GM21786 (cell line): ENCODE data around the gene USP6.
A peak's percentile ranks its signal among the peaks of the same experiment; 100 is the strongest.
"Not testable (repeated sequence)": the region's sequence is repeated elsewhere in the genome, so short reads cannot be mapped to it uniquely, and the experiment has no call there.

Experiments
- ATAC-seq: cut with Tn5 transposase; IDR thresholded peaks from one replicate; pipeline ENCODE4 v1.9.1; 2021; ENCODE audit not compliant: unreplicated experiment

USP6 gene

DNA sequence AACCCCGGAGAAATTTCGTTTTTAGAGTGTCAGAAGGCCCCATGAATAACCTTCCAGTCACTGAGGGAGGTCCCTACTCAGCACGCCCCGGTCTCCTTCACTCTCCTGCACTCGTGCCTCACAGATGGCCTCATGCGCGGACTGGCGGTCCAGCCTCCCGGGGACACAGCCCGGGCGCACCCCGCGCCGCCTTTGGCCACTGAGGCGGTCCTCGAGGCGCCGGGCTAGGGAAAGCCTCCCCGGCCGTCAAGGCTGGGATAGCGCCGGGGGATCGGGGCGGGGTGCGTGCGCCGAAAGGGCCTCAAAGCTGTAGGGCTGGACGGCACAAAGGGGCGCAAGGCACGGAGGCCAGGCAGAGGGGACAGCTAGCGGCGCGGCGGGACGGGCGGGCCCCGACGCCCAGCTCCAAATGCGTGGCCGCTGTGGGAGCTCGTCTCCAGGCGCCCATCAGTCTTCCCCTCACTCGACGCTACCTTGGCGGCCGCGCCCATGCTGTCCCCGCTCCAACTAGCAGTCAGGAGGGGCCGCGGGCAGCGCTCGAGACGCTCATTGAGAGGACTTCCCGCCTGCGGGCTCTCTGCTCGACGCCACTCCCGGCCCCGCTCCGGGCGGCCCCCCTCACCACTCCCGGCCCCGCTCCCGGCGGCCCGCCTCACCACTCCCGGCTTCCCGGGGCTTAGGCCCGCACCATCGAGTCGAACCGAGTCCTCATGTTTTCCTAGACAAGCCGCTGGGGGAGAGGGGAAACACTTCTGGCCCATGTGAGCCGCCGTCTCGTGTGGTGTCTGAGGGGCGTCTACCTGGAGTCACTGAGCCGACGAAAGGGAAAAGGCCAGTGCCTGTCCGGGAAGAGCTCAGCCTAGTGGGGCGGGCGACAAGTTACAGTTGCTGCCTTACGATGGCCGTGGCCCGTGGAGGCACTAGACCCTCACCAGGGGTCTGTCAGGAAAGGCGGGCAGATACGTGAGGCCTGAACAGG is at the start of gene USP6:
TSS of gene USP6 (plus strand) at position 360 of the 979 bp plus-strand sequence. CDS start 14,336 bp downstream, outside the sequence.
- no peak for ATAC-seq

- ATAC-seq: no peak
These were observed 47.6 kb upstream of the USP6 start for GRCh38 chr17:5068236-5068635.

DNA sequence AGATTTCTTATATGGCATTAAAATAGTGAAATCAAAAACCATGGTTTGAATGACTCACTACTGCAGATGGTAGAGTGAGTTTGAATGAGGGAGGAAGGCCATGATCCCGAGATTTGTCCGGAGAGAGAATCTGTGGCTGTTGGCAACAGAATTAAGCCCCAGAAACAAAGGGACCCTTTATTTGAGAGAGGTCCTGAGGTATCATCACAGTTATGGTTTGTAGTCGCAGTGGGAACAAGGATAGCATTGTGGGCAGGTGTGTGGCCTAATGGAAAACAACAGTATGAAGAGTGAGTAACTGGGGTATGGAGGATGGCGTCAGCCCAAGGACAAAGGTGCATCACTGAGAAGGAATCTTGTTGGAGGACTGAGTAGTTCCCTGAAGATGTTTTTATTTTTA is 46.1 kb upstream of the USP6 start:
- no peak for ATAC-seq

DNA sequence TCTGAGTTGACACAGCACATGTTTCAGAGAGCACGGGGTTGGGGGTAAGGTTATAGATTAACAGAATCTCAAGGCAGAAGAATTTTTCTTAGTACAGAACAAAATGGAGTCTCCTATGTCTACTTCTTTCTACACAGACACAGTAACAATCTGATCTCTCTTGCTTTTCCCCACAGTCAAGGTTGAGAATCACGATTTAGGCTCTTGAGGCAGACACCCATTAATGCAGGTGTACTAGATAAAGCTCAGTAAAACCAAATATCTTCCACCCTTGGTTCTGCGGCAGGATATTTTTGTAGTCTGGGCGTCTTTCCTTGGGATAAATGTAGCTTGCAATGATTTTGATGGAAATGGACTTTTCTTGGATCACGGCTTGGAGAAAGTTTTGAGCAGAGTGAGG is 40.4 kb upstream of the USP6 start:
- ATAC-seq: not testable (repeated sequence)

DNA sequence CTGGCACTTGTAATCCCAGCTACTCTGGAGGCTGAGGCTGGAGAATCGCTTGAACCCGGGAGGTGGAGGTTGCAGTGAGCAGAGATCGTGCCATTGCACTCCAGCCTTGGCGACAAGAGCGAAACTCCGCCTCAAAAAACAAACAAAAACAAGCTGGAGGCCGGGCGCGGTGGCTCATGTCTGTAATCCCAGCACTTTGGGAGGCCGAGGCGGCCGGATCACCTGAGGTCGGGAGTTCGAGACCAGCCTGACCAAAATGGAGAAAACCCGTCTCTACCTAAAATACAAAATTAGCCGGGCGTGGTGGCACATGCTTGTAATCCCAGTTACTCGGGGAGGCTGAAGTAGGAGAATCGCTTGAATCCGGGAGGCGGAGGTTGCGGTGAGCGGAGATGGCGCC is 38.6 kb upstream of the USP6 start:
- ATAC-seq: not testable (repeated sequence)

- no peak for ATAC-seq
These were observed 38.1 kb upstream of the USP6 start for GRCh38 chr17:5077781-5078105.

GRCh38 chr17:5078106-5079028 is 37.5 kb upstream of the USP6 start, which contains the start of gene ZFP3:
ZFP3 (plus strand) TSS chr17:5078467; CDS start chr17:5091505, 13,038 bp downstream.
- ATAC-seq: peak; percentile 79

GRCh38 chr17:5080591-5080990 is 35.2 kb upstream of the USP6 start:
- ATAC-seq: no peak

- no peak for ATAC-seq
These were observed 23.4 kb upstream of the USP6 start for GRCh38 chr17:5092218-5093010.

- no peak for ATAC-seq
These were observed 19.1 kb upstream of the USP6 start for GRCh38 chr17:5096731-5097100.

GRCh38 chr17:5097101-5097834 is 18.6 kb upstream of the USP6 start:
- ATAC-seq: no peak

GRCh38 chr17:5099271-5099670 is 16.6 kb upstream of the USP6 start:
- ATAC-seq: no peak

DNA sequence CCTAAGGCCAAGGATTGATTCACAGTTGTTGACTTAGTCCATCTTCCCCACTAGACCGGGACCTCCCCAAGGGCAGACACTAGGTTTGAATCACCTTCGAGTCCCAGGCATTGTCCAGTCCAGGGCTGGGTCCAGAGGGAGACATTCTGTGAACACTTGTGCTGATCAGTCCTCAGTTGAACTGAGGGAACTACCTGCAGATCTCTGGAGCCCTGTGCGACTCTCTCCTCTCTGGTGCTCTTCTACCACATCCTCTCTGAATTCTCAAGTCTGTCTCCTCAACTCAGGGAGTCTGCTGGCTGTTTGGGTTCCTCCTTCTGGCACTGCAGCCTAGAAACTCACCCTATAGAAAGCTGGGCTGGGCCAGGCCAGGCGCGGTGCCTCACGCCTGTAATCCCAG is 15.0 kb upstream of the USP6 start:
- ATAC-seq: no peak

GRCh38 chr17:5110816-5111215 is 5.0 kb upstream of the USP6 start:
- ATAC-seq: no peak

DNA sequence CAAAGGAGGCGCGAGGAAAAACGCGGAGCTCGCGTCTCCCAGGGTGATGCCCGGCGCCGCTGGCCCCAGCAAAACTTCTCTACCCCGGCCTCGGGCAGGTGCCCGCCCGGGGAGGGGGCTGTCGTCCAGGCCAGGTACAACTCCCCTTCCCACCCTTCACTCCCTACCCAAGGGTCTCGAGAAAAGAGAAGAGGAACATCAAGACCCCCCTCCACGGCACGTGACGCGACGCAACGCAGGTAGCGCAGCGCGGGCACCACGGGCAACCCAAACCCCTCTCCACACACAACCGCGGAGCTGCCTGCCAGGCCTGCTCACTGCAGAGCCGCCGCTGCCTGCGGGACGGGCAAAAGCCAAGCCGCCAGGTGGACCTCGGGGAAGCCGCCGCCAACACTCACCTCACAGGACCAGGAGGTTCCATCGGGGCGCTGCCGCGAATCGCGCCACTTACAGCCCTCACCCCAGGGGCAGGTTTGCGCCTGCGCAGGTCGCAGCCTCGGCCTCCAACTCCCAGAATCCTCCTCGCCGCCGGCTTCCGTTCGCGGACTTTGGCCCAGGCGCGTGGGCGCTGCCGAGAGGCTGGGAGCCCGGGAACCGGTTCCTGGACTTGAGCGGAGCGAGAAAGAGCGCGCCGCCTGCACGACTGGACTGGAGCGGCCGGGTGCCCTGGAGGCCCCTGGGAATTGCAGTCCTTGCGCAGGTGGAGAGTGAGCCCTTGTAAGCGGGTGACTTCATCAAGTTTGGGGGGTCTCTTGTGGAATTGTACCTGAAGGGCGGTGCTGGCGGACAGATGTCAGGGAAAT is 4.2 kb upstream of the USP6 start, which contains the start of gene ZNF232:
TSS of gene ZNF232 (minus strand) at position 477 of the 803 bp plus-strand sequence. CDS start at position 421, 56 bp downstream.
- ATAC-seq: peak; percentile 77

GRCh38 chr17:5118219-5118618 is 2.4 kb downstream of the USP6 start:
- no peak for ATAC-seq

GRCh38 chr17:5120036-5120435 is 4.2 kb downstream of the USP6 start:
- no peak for ATAC-seq

DNA sequence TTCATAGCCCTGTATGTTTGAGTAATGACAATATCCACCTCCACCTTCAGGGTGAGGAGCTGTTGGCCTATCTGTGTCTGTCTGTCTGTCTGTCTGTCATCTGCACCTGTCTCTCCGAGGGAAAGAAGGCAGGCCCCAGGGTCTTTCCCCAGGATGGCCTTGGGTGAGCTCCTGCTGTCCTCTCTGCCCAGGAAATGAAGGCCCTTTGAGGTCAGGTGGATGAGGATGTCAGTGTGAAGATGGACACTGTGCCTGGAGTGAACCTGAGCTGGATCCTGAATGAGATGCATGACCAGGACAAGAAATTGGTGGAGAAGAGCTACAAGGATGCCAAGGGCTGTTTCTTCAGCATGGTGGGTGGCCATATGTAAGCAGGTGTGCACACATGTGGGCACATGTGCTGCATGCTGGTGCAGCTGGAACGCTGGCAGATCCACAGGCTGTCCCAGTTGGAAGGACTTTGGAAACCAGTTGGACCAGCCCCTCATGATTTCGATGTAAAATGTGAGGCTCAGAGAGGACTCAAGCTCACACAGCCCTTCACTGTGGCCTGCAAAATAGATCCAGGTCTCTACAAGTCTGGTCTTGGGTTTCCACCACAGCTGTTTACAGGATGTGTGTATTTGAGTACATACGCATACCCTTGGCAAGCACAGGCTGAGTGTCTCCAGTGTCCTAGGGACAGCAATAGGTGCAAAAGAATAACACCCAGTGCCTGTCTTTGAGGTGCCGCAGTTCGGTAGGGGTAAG is 4.8 kb downstream of the USP6 start:
- ATAC-seq: not testable (repeated sequence)
